MM.1S (cell line): ENCODE results near the gene ERAL1.

Source experiments
- DNase-seq: peaks from one replicate; pipeline ENCODE4 v3.0.0-alpha.2; 2015
- H2AFZ ChIP-seq: fragments of 300-600 bp; sonication (generic); 2 replicates; pipeline ENCODE4 v1.6.0; 2016; ENCODE audit warnings: antibody characterized with exemption, low read length
- H3F3A ChIP-seq: fragments of 300-600 bp; sonication (generic); 2 replicates; pipeline ENCODE4 v1.6.1; 2016; ENCODE audit warnings: mild to moderate bottlenecking, antibody characterized with exemption, low read length, moderate library complexity, mixed read lengths; ENCODE audit not compliant: insufficient read depth
- H3K27ac ChIP-seq: fragments of 300-600 bp; sonication (generic); 2 replicates; pipeline ENCODE4 v1.5.1; 2016; ENCODE audit warnings: mild to moderate bottlenecking, low read length
- H3K27me3 ChIP-seq: fragments of 300-600 bp; sonication (generic); replicated peaks from 2 replicates; pipeline ENCODE4 v1.6.0; 2016; ENCODE audit warnings: low read length; ENCODE audit not compliant: insufficient read depth
- H3K36me3 ChIP-seq: fragments of 300-600 bp; sonication (generic); replicated peaks from 2 replicates; pipeline ENCODE4 v1.6.1; 2016; ENCODE audit warnings: mild to moderate bottlenecking, low read length, mixed read lengths; ENCODE audit not compliant: insufficient read depth
- H3K4me1 ChIP-seq: fragments of 300-600 bp; sonication (generic); 2 replicates; pipeline ENCODE4 v1.6.1; 2016; ENCODE audit warnings: low read length, mixed read lengths
- H3K4me2 ChIP-seq: fragments of 300-600 bp; sonication (generic); 2 replicates; pipeline ENCODE4 v1.6.0; 2016; ENCODE audit warnings: low read depth, low read length
- H3K4me3 ChIP-seq: fragments of 300-600 bp; sonication (generic); 2 replicates; pipeline ENCODE4 v1.5.1; 2016; ENCODE audit warnings: low read length, mixed read lengths
- H3K79me2 ChIP-seq: fragments of 300-600 bp; sonication (generic); 2 replicates; pipeline ENCODE4 v1.6.1; 2016; ENCODE audit warnings: mixed run types, low read length, mixed read lengths
- H3K9ac ChIP-seq: fragments of 300-600 bp; sonication (generic); 2 replicates; pipeline ENCODE4 v1.6.1; 2016; ENCODE audit warnings: low read length, mixed read lengths
- H3K9me2 ChIP-seq: fragments of 300-600 bp; sonication (generic); replicated peaks from 2 replicates; pipeline ENCODE4 v1.6.1; 2016; ENCODE audit warnings: mild to moderate bottlenecking, low read length, mixed read lengths; ENCODE audit not compliant: insufficient read depth
- H3K9me3 ChIP-seq: fragments of 300-600 bp; sonication (generic); replicated peaks from 2 replicates; pipeline ENCODE4 v1.6.1; 2016; ENCODE audit warnings: mild to moderate bottlenecking, low read length, mixed read lengths; ENCODE audit not compliant: insufficient read depth
- H4K20me1 ChIP-seq: fragments of 300-600 bp; sonication (generic); 2 replicates; pipeline ENCODE4 v1.6.1; 2016; ENCODE audit warnings: mild to moderate bottlenecking, low read length, moderate library complexity, mixed read lengths; ENCODE audit not compliant: insufficient read depth
- EZH2 ChIP-seq: fragments of 300-600 bp; sonication (generic); optimal IDR thresholded peaks from 2 replicates; pipeline ENCODE3; 2017; ENCODE audit warnings: low read depth, mild to moderate bottlenecking, antibody characterized with exemption, low read length, mixed read lengths
- EZH2phosphoT487 ChIP-seq: fragments of 300-600 bp; sonication (generic); IDR thresholded peaks from 2 replicates; pipeline ENCODE4 v1.6.1; 2018; ENCODE audit warnings: antibody characterized with exemption, low read length
- TF ChIP-seq, protein P1 (sequence below): fragments of 300-600 bp; sonication (generic); IDR thresholded peaks from 2 replicates; pipeline ENCODE4 v1.5.1; 2016; ENCODE audit warnings: antibody characterized with exemption, low read length, mixed read lengths

ERAL1 gene

DNA sequence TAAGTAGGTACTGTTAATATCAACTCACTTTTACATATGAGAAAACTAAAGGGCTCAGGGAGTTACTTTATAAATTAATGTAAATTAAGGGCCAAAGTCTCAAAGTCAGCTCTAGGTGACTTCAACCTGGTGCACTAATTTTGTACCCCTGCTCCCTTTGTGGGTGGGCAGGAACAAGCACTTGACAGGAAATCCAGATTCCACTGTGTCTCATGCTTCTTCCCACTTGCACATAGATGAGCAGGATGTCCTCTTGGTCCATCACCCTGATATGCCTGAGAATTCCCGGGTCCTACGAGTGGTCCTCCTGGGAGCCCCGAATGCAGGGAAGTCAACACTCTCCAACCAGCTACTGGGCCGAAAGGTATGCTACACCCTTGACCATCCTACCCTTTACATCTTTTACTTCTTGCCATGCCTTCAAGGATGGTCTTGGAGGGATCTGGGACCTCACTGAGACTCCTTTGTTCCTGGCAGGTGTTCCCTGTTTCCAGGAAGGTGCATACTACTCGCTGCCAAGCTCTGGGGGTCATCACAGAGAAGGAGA, 1.3 kb downstream of the ERAL1 start:
- Histone ChIP-seq H3F3A (no peaks in the 10 kb centered on the region), H4K20me1 (no peaks in the 10 kb centered on the region), H3K4me3 (no peak overlapping the region), H3K9ac (no peak overlapping the region), H3K27me3 (no peaks in the 10 kb centered on the region), H2AFZ (no peak overlapping the region), H3K4me1 (no peaks in the 10 kb centered on the region), H3K27ac (no peak overlapping the region), H3K9me2 (no peaks in the 10 kb centered on the region), H3K9me3 (no peaks in the 10 kb centered on the region), H3K79me2 (peaks cover 20% of the 10 kb centered on the region), H3K36me3 (0 out of 2 replicates have a peak, but pooled peaks cover 2% of the 10 kb centered on the region), H3K4me2 (peak overlapping the region; percentile 85; the same call in 1 of the 2 replicates)
- no peak for TF ChIP-seq EZH2phosphoT487
- DNase-seq: no peak

DNA sequence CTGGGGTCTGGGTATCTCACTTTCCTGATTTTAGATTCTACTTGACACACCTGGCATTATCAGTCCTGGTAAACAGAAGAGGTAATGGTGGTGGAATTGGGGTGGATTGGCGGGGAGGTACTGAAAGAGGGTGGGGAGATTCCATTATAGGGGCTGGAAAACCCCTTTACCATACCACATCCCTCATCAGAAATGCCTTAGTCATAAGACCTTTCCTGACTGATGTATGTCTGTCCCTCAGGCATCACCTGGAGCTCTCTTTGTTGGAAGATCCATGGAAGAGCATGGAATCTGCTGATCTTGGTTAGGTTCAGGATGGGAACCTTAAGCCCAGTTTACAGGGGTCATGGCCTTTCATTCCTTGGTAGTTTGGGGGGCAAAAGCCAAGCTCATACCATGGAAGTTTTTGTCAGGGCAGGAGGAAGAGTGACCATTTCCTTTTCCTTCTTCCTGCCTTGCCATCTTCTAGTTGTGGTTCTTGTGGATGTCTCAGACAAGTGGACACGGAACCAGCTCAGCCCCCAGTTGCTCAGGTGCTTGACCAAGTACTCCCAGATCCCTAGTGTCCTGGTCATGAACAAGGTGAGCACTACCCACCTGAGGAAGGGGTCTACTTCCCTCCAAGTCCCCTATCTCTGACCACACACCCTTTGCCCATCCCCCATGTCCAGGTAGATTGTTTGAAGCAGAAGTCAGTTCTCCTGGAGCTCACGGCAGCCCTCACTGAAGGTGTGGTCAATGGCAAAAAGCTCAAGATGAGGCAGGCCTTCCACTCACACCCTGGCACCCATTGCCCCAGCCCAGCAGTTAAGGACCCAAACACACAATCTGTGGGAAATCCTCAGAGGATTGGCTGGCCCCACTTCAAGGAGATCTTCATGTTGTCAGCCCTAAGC, 3.3 kb downstream of the ERAL1 start:
- no peaks in the 10 kb centered on the region for H3F3A ChIP-seq
- DNase-seq: no peak
- H3K4me3 ChIP-seq: no peak overlapping the region
- no peaks in the 10 kb centered on the region for H3K9me3 ChIP-seq
- no peak for TF ChIP-seq EZH2
- TF ChIP-seq, protein P1, sequence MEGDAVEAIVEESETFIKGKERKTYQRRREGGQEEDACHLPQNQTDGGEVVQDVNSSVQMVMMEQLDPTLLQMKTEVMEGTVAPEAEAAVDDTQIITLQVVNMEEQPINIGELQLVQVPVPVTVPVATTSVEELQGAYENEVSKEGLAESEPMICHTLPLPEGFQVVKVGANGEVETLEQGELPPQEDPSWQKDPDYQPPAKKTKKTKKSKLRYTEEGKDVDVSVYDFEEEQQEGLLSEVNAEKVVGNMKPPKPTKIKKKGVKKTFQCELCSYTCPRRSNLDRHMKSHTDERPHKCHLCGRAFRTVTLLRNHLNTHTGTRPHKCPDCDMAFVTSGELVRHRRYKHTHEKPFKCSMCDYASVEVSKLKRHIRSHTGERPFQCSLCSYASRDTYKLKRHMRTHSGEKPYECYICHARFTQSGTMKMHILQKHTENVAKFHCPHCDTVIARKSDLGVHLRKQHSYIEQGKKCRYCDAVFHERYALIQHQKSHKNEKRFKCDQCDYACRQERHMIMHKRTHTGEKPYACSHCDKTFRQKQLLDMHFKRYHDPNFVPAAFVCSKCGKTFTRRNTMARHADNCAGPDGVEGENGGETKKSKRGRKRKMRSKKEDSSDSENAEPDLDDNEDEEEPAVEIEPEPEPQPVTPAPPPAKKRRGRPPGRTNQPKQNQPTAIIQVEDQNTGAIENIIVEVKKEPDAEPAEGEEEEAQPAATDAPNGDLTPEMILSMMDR: no peak
- H3K79me2 ChIP-seq: peaks cover 20% of the 10 kb centered on the region
- no peak overlapping the region for H2AFZ ChIP-seq
- no peaks in the 10 kb centered on the region for H3K27me3 ChIP-seq
- H3K4me2 ChIP-seq: no peak overlapping the region
- no peaks in the 10 kb centered on the region for H4K20me1 ChIP-seq
- no peaks in the 10 kb centered on the region for H3K9me2 ChIP-seq
- no peaks in the 10 kb centered on the region for H3K4me1 ChIP-seq
- 0 out of 2 replicates have a peak, but pooled peaks cover 2% of the 10 kb centered on the region for H3K36me3 ChIP-seq
- H3K9ac ChIP-seq: no peak overlapping the region
- no peak overlapping the region for H3K27ac ChIP-seq

DNA sequence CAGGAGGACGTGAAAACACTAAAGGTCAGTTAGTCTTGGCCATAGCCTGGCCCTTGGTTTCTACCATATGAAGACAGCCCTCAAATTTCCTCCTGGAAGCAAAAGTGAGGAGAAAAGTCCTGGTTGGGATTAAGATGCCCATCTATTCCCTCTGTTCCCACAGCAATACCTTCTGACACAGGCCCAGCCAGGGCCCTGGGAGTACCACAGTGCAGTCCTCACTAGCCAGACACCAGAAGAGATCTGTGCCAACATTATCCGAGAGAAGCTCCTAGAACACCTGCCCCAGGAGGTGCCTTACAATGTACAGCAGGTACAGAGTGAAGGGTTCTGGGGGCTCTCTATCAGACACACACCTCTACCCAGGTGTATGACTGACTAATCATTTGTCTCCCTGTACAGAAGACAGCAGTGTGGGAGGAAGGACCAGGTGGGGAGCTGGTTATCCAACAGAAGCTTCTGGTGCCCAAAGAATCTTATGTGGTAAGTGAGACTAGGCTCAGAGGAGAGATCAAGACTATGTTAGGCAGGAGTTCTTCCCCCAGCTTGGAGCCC, 4.1 kb downstream of the ERAL1 start:
- DNase-seq: no peak
- Histone ChIP-seq H3K36me3 (0 out of 2 replicates have a peak, but pooled peaks cover 2% of the 10 kb centered on the region), H3K9me3 (no peaks in the 10 kb centered on the region), H3K9ac (no peak overlapping the region), H3K79me2 (peaks cover 20% of the 10 kb centered on the region), H4K20me1 (no peaks in the 10 kb centered on the region), H3K9me2 (no peaks in the 10 kb centered on the region), H3K4me2 (no peak overlapping the region), H3K27me3 (no peaks in the 10 kb centered on the region), H3K27ac (no peak overlapping the region), H3K4me3 (no peak overlapping the region), H3K4me1 (no peaks in the 10 kb centered on the region), H3F3A (no peaks in the 10 kb centered on the region), H2AFZ (no peak overlapping the region)
- TF ChIP-seq, protein P1: no peak
- TF ChIP-seq EZH2 (no peak), EZH2phosphoT487 (no peak)
